Ishikawa (cell line): Measurements from ENCODE around the gene FAH.

Experiments
- EGR1 ChIP-seq: IDR thresholded peaks from 2 replicates; pipeline ENCODE4 v1.6.1; 2012
- EP300 ChIP-seq: IDR thresholded peaks from 2 replicates; pipeline ENCODE4 v1.6.1; 2012; ENCODE audit warnings: borderline replicate concordance
- FOXM1 ChIP-seq: IDR thresholded peaks from 2 replicates; pipeline ENCODE4 v1.6.1; 2012; ENCODE audit warnings: low read depth, borderline replicate concordance
- MAX ChIP-seq: IDR thresholded peaks from 2 replicates; pipeline ENCODE4 v1.6.1; 2012
- NFIC ChIP-seq: IDR thresholded peaks from 2 replicates; pipeline ENCODE4 v1.6.1; 2012
- RAD21 ChIP-seq: IDR thresholded peaks from 2 replicates; pipeline ENCODE4 v1.6.1; 2012; ENCODE audit warnings: low read depth
- TAF1 ChIP-seq: IDR thresholded peaks from 2 replicates; pipeline ENCODE4 v1.6.1; 2012; ENCODE audit warnings: low read depth, mild to moderate bottlenecking
- USF1 ChIP-seq: IDR thresholded peaks from 2 replicates; pipeline ENCODE4 v1.6.1; 2012
- YY1 ChIP-seq: IDR thresholded peaks from 2 replicates; pipeline ENCODE4 v1.6.1; 2012; ENCODE audit warnings: low read depth
- TF ChIP-seq, protein P1 (sequence below): IDR thresholded peaks from 2 replicates; pipeline ENCODE4 v1.6.1; 2012; ENCODE audit warnings: low read depth, mild to moderate bottlenecking

GRCh38 chr15:80173022-80173759, 20.4 kb downstream of the FAH start:
- no peak for TF ChIP-seq FOXM1
- no peak for TF ChIP-seq TAF1
- TF ChIP-seq, protein P1, sequence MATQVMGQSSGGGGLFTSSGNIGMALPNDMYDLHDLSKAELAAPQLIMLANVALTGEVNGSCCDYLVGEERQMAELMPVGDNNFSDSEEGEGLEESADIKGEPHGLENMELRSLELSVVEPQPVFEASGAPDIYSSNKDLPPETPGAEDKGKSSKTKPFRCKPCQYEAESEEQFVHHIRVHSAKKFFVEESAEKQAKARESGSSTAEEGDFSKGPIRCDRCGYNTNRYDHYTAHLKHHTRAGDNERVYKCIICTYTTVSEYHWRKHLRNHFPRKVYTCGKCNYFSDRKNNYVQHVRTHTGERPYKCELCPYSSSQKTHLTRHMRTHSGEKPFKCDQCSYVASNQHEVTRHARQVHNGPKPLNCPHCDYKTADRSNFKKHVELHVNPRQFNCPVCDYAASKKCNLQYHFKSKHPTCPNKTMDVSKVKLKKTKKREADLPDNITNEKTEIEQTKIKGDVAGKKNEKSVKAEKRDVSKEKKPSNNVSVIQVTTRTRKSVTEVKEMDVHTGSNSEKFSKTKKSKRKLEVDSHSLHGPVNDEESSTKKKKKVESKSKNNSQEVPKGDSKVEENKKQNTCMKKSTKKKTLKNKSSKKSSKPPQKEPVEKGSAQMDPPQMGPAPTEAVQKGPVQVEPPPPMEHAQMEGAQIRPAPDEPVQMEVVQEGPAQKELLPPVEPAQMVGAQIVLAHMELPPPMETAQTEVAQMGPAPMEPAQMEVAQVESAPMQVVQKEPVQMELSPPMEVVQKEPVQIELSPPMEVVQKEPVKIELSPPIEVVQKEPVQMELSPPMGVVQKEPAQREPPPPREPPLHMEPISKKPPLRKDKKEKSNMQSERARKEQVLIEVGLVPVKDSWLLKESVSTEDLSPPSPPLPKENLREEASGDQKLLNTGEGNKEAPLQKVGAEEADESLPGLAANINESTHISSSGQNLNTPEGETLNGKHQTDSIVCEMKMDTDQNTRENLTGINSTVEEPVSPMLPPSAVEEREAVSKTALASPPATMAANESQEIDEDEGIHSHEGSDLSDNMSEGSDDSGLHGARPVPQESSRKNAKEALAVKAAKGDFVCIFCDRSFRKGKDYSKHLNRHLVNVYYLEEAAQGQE = no peak
- no peak for TF ChIP-seq NFIC
- 0 out of 2 replicates have a peak, but pooled peaks have one; percentile 21 for TF ChIP-seq YY1
- no peak for TF ChIP-seq USF1
- no peak for TF ChIP-seq EGR1
- TF ChIP-seq MAX = no peak
- no peak for TF ChIP-seq EP300
- peak; percentile 90 for TF ChIP-seq RAD21
